HepG2 (cell line): Measurements from ENCODE around the gene PIK3R3. TPM values are rescaled to one million over a fixed set of nuclear protein-coding genes. Genes with fewer than 3 reads are reported as not detected.

ENCODE experiments used
- ATAC-seq: fragments of 200-7000 bp; cut with Tn5 transposase; 3 replicates; pipeline ENCODE4 v1.9.1; 2020; ENCODE audit warnings: mild to moderate bottlenecking, moderate library complexity
- BruUV-seq: library from RNA; stranded (reverse); fragments of 400-500 nt; replicated peaks from 2 replicates; lab custom pipeline; 2021; lab: Mats Ljungman, UMichigan
- CTCF ChIA-PET: fragments of 300-600 bp; formaldehyde crosslinking; extraction: SDS; loops from one replicate; lab custom pipeline; 2021; ENCODE audit warnings: low total read pairs, inconsistent platforms, low intra/inter-chr PET ratio; lab: Yijun Ruan, JAX
- POLR2A ChIA-PET: fragments of 350-600 bp; sonication (Branson Sonifier 250); formaldehyde crosslinking; loops from one replicate; lab custom pipeline; 2020; ENCODE audit warnings: antibody characterized with exemption, inconsistent platforms; lab: Yijun Ruan, JAX
- DNase-seq: peaks from one replicate; pipeline ENCODE4 v3.0.0-alpha.2; 2015; ENCODE audit warnings: low spot score
- FAIRE-seq: peaks from 3 replicates; lab custom pipeline; 2011; peaks lifted over from hg19 to GRCh38; lab: Jason Lieb, UNC
- H2AFZ ChIP-seq: one replicate; pipeline ENCODE4 v1.6.1; 2011; ENCODE audit warnings: low read length, inconsistent platforms
- H3K27ac ChIP-seq: fragments of 300-600 bp; 3 replicates; pipeline ENCODE4 v1.8.0; 2011; ENCODE audit warnings: mixed run types, mild to moderate bottlenecking, mixed read lengths, low read length, inconsistent platforms; ENCODE audit not compliant: insufficient read depth; ENCODE audit errors: extremely low read length
- H3K27me3 ChIP-seq, 2 experiments: fragments of 200-600 bp in 1 of 2; 2 replicates in 1 of 2; 3 replicates in 1 of 2; pipeline versions ENCODE4 v1.6.0 to v1.8.0; 2011; ENCODE audit warnings: low read length in 2 of 2, mild to moderate bottlenecking in 2 of 2, moderate library complexity in 2 of 2, inconsistent platforms in 1 of 2; ENCODE audit not compliant: insufficient read depth in 2 of 2, control insufficient read depth in 1 of 2
- H3K36me3 ChIP-seq, 2 experiments: fragments of 200-600 bp in 1 of 2; replicated peaks in 1 of 2; 2 replicates in 1 of 2; 3 replicates in 1 of 2; pipeline versions ENCODE4 v1.5.1 to v1.8.0; 2011; ENCODE audit warnings: low read length in 2 of 2, inconsistent platforms in 1 of 2; ENCODE audit not compliant: insufficient read depth in 2 of 2, control insufficient read depth in 1 of 2
- H3K4me1 ChIP-seq: 2 replicates; pipeline ENCODE4 v1.5.1; 2012; ENCODE audit warnings: low read length, inconsistent platforms; ENCODE audit not compliant: insufficient read depth
- H3K4me2 ChIP-seq: 2 replicates; pipeline ENCODE4 v1.6.0; 2011; ENCODE audit warnings: low read depth, low read length, inconsistent platforms
- H3K4me3 ChIP-seq, 3 experiments: fragments of 200-600 bp in 1 of 3; sonication (generic), shearing (Covaris generic) in 1 of 3; replicated peaks in 1 of 3; 2 replicates each; pipeline ENCODE4 v1.5.1; 2011 to 2016; ENCODE audit warnings: low read length in 3 of 3, inconsistent platforms in 2 of 3, low read depth in 2 of 3, mild to moderate bottlenecking in 2 of 3, control low read depth in 1 of 3, mixed read lengths in 1 of 3; ENCODE audit not compliant: insufficient read depth in 1 of 3
- H3K79me2 ChIP-seq: one replicate; pipeline ENCODE4 v1.6.1; 2011; ENCODE audit warnings: low read length, inconsistent platforms; ENCODE audit not compliant: insufficient read depth
- H3K9ac ChIP-seq: 2 replicates; pipeline ENCODE4 v1.6.0; 2011; ENCODE audit warnings: mild to moderate bottlenecking, low read depth, low read length, inconsistent platforms; ENCODE audit not compliant: insufficient read depth
- H3K9me3 ChIP-seq: 2 replicates; pipeline ENCODE4 v1.5.1; 2012; ENCODE audit warnings: mild to moderate bottlenecking, low read length
- H4K20me1 ChIP-seq: 2 replicates; pipeline ENCODE4 v1.6.0; 2011; ENCODE audit warnings: inconsistent platforms, mild to moderate bottlenecking, low read length, moderate library complexity; ENCODE audit not compliant: insufficient read depth
- CBX5 ChIP-seq: sonication (generic); formaldehyde crosslinking; IDR thresholded peaks from 2 replicates; pipeline ENCODE4 v1.4.0; 2020; ENCODE audit warnings: missing genetic modification reagents, borderline replicate concordance
- JUND ChIP-seq: sonication (generic); formaldehyde crosslinking; IDR thresholded peaks from 2 replicates; pipeline ENCODE4 v1.8.0; 2022; ENCODE audit warnings: mild to moderate bottlenecking, missing genetic modification reagents
- MAFG ChIP-seq: sonication (generic); formaldehyde crosslinking; IDR thresholded peaks from 2 replicates; pipeline ENCODE4 v1.5.1; 2020; ENCODE audit warnings: mild to moderate bottlenecking, missing genetic modification reagents
- RBAK ChIP-seq: sonication (generic); formaldehyde crosslinking; IDR thresholded peaks from 2 replicates; pipeline ENCODE4 v1.5.1; 2020; ENCODE audit warnings: mild to moderate bottlenecking, missing genetic modification reagents
- SP1 ChIP-seq, 2 experiments: fragments of 450-650 bp in 1 of 2; sonication (generic) in 1 of 2; formaldehyde crosslinking in 1 of 2; IDR thresholded peaks; 2 replicates each; pipeline versions ENCODE4 v1.4.0 to v1.6.1; 2016 to 2020; ENCODE audit warnings: missing genetic modification reagents in 1 of 2
- SYNCRIP ChIP-seq: fragments of 200-400 bp; formaldehyde crosslinking; IDR thresholded peaks from 2 replicates; pipeline ENCODE4 v1.6.1; 2018; ENCODE audit warnings: mild to moderate bottlenecking, low read depth, low read length; ENCODE audit not compliant: insufficient read depth
- TRAFD1 ChIP-seq: sonication (generic); formaldehyde crosslinking; IDR thresholded peaks from 2 replicates; pipeline ENCODE4 v1.5.1; 2020; ENCODE audit warnings: missing genetic modification reagents, mild to moderate bottlenecking, borderline replicate concordance
- ZNF614 ChIP-seq: IDR thresholded peaks from 2 replicates; pipeline ENCODE4 v1.6.1; 2018; ENCODE audit warnings: missing biosample characterization, missing genetic modification reagents, inconsistent platforms, borderline replicate concordance
- ZNF75D ChIP-seq: sonication (generic); formaldehyde crosslinking; IDR thresholded peaks from 2 replicates; pipeline ENCODE4 v1.8.1; 2023; ENCODE audit warnings: missing genetic modification reagents, mild to moderate bottlenecking, borderline replicate concordance
- ZNF768 ChIP-seq: sonication (generic); formaldehyde crosslinking; IDR thresholded peaks from 2 replicates; pipeline ENCODE4 v1.4.0; 2020; ENCODE audit warnings: missing genetic modification reagents
- ZNF780A ChIP-seq: sonication (generic); formaldehyde crosslinking; IDR thresholded peaks from 2 replicates; pipeline ENCODE4 v1.8.0; 2022; ENCODE audit warnings: mild to moderate bottlenecking, missing genetic modification reagents, moderate library complexity
- ZSCAN31 ChIP-seq: sonication (generic); formaldehyde crosslinking; IDR thresholded peaks from 2 replicates; pipeline ENCODE4 v1.5.0; 2020; ENCODE audit warnings: low read depth, mild to moderate bottlenecking, missing genetic modification reagents
- WGBS: methylation state at CpG from one replicate; pipeline ENCODE4 v1.1.6; 2017; ENCODE audit warnings: low lambda C conversion rate; 5-methylcytosine and 5-hydroxymethylcytosine counted together
- in situ Hi-C: cut with HindIII; loops from 2 replicates; pipeline ENCODE4 v1.10.0; 2017; ENCODE audit warnings: low pct_unique_long_range_greater_than_20kb; ENCODE audit not compliant: extremely low pct_ligation_motif_present
- intact Hi-C: fragments of 100-400 bp; cut with micrococcal nuclease; formaldehyde crosslinking; loops from one replicate; pipeline ENCODE4 v1.10.0; 2022; ENCODE audit not compliant: unreplicated experiment
- polyA plus RNA-seq, 8 experiments: library from polyadenylated mRNA; depleted of rRNA in 3 of 8; stranded (reverse) in 7 of 8; unstranded in 1 of 8; fragments of >200 nt; fragmentation: Illumina TruSeq in 4 of 8; extraction: Trizol in 4 of 8; gene quantifications; 2 replicates each; pipeline versions ENCODE4 v1.2.1 to v1.2.3, GENCODE V29; 2011 to 2016; ENCODE audit warnings: low read depth in 4 of 8, missing spikeins in 1 of 8, mixed read lengths in 1 of 8; ENCODE audit not compliant: insufficient read depth in 1 of 8
- total RNA-seq, 5 experiments: library from RNA; depleted of rRNA; stranded (reverse); fragments of >200 nt; fragmentation: Illumina TruSeq; extraction: Trizol; gene quantifications; 2 replicates each; pipeline ENCODE4 v1.2.3, GENCODE V29; 2016; ENCODE audit warnings: low read depth in 1 of 5

Gene PIK3R3
- total and polyA plus RNA-seq, 2 of the 13 experiments (the other 11 are each of a cell fraction or from before 2014, with no cell fraction given): 0.37 to 6.9 TPM

GRCh38 chr1:46027788-46028573 is 104.4 kb downstream of the PIK3R3 start:
- H2AFZ ChIP-seq: no peak overlapping the region
- ChIA-PET POLR2A (no interaction called here), CTCF (no interaction called here)
- no peaks in the 10 kb centered on the region for H3K9me3 ChIP-seq
- no peak for ATAC-seq
- H3K9ac ChIP-seq: no peak overlapping the region
- H4K20me1 ChIP-seq: no peaks in the 10 kb centered on the region
- no peaks in the 10 kb centered on the region for H3K79me2 ChIP-seq
- in situ Hi-C loops: no loop called here
- no peak overlapping the region for H3K4me2 ChIP-seq
- no peaks in the 10 kb centered on the region for H3K27me3 ChIP-seq
- no peak overlapping the region for H3K27ac ChIP-seq
- DNase-seq: no peak
- WGBS: 96% methylated on average over 8 of the region's 8 CpGs
- H3K4me3 ChIP-seq: no peak overlapping the region
- no peak for FAIRE-seq
- intact Hi-C loops: no loop called here
- no TSS peak for BruUV-seq
- peaks cover 19 to 71% of the 10 kb centered on the region in 2 experiments for H3K36me3 ChIP-seq
- no peaks in the 10 kb centered on the region for H3K4me1 ChIP-seq
- TF ChIP-seq ZNF75D: no peak
- TF ChIP-seq ZSCAN31 (CRISPR knock-in tag): no peak
- TF ChIP-seq MAFG: no peak

GRCh38 chr1:46026531-46026930 is 105.9 kb downstream of the PIK3R3 start:
- ChIA-PET POLR2A (no interaction called here), CTCF (no interaction called here)
- Histone ChIP-seq H4K20me1 (no peaks in the 10 kb centered on the region), H3K9ac (no peak overlapping the region), H2AFZ (no peak overlapping the region), H3K4me2 (no peak overlapping the region), H3K4me1 (no peaks in the 10 kb centered on the region), H3K27ac (no peak overlapping the region), H3K36me3 (peaks cover 27 to 73% of the 10 kb centered on the region in 2 experiments), H3K27me3 (no peaks in the 10 kb centered on the region), H3K4me3 (no peak overlapping the region), H3K9me3 (no peaks in the 10 kb centered on the region), H3K79me2 (no peaks in the 10 kb centered on the region)
- no peak for FAIRE-seq
- ATAC-seq: no peak
- DNase-seq: no peak
- TF ChIP-seq ZNF780A (CRISPR knock-in tag): no peak
- no peak for TF ChIP-seq ZNF768 (CRISPR knock-in tag)
- TF ChIP-seq SP1 (IDR thresholded peaks at IDR 0.05): no peak
- no peak for TF ChIP-seq SP1 (CRISPR knock-in tag; IDR thresholded peaks at IDR 0.05)
- TF ChIP-seq SYNCRIP: no peak
- no peak for TF ChIP-seq TRAFD1
- TF ChIP-seq JUND: no peak
- TF ChIP-seq CBX5 (CRISPR knock-in tag): no peak
- TF ChIP-seq ZNF614 (CRISPR knock-in tag): no peak
- no peak for TF ChIP-seq RBAK (CRISPR knock-in tag)
- in situ Hi-C loops (no loop called here), intact Hi-C loops (no loop called here)
- WGBS: 91% methylated on average over 3 of the region's 3 CpGs
- BruUV-seq: no TSS peak
